Mucosa of gallbladder (tissue), 1 donor: ENCODE results near the gene CGGBP1. TPM values are rescaled to one million over a fixed set of nuclear protein-coding genes. Genes with fewer than 3 reads are reported as not detected.

Source experiments
- DNase-seq: peaks from one replicate; pipeline ENCODE4 v3.0.0-alpha.2; 2020; ENCODE audit warnings: low spot score
- total RNA-seq: library from RNA; stranded (reverse); gene quantifications from one replicate; pipeline ENCODE4 v1.2.1, GENCODE V29; 2021
- donor health status: DM: no; HTN: no; CAD: no.

The CGGBP1 gene
- 68.9 TPM for total RNA-seq

DNA sequence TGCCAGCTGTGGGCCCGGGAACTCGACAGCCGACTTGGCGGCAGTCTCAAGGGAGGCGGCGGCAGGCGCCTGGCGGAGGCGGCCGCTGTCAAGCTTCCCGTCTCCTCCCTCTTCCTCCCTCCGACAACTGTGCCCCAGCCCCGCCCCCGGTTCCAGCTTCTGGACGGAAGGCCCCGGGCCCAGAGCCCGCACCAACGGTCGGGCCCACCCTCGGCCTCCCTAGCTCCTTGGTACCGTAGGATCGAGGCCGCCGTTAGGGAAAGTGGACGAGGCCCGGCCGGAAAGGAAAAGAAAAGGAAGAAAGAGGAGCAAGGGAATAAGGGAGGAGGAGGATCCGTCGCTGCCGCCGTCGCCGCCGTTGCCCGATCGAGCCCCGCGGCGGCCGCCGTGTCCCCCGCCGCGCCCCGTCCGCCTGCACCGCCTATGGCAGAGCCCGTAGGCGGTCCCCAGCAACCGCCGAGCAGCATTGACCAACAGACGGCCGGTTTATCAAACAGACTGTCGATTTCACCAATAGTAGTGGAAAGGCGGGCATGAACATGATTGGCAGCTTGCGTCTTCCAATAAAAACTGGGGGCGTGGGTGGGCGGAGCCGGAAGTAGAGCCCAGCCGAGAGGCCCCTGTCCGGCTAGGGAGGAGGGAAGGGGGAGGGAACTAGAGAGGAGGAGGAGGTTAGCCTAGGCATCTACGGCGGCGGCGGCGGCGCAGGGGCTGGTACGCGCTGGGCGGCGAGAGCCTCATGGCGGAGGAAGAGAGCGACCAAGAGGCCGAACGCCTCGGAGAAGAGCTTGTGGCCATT is at the start of gene CGGBP1, which contains the start of gene ZNF654:
CGGBP1 (minus strand) TSS at position 425 of the 799 bp plus-strand sequence. CDS start 3,029 bp downstream, outside the sequence.
ZNF654 (plus strand) TSS at position 675 of the 799 bp plus-strand sequence; CDS start at position 740, 65 bp downstream.
- DNase-seq: peak; percentile 99

GRCh38 chr3:88105325-88105724 is 46.5 kb upstream of the CGGBP1 start:
- no peak for DNase-seq

DNA sequence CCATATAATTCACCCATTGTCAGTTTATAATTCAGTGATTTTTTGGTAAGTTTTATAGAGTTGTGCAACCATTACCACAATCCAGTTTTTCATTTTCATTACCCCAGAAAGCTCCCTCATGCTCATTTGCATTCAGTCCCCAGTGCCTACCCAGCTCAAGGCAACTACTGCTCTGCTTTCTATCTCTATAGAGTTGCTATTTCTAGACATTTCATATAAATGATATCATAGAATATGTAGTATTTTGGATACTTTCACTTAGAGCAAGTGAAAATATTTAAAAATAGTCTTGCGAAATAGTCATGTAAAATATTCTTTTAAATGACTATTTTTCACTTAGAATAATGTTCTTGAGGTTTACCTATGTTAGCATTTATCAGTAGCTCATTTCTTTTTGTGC is 42.3 kb upstream of the CGGBP1 start:
- DNase-seq: no peak

DNA sequence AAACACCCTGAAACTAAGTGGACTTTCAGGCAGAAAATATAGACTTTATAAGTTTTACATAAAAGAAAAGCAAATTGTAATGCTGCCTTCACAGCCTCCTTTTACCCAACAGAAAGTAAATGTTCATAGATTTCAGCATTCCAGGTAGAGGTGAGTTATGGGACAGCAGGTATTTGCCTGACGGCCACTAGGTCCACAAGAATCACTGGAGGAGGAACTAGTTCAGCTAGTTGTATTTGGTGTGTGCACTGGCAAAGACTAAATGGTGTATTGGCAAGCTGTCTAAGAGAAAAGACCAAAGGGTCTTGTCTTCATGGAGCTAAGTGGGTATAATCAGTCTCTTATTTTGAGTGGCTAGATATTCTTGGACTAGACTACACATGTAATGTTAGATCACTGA is 34.5 kb upstream of the CGGBP1 start:
- no peak for DNase-seq

DNA sequence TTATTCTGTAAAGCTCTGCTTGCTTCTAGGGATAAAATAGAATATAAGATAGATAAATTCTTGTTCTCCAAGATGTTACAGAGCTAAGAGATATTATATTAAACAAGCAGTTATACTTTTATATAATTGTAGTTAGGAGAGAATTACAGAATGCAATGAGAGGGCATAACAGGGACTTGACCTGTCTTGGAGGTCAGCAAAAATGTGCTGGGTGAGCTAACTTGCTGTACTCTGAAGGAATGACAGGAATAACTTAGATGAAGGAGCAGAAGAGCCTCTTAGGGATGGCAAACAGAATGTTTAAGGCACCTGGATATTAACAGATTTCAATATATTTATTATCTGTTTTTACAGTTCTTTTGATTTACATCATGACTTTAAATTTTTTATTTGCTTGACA is 33.5 kb upstream of the CGGBP1 start:
- DNase-seq: no peak

DNA sequence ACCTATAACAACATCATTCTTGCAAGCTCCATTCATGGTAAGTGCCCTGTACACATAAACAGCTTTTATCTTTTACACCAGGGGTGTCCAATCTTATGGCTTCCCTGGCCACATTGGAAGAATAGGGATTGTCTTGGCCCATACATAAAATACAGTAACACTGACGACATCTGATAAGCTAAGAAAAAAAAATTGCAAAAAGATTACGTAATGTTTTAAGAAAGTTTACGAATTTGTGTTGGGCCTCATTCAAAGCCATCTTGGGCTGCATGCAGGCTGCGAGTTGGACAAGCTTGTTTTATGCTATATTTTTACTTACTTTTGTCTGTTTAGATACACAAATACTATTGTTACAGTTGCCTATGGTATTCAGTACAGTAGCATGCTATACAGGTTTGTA is 31.9 kb upstream of the CGGBP1 start:
- no peak for DNase-seq

GRCh38 chr3:88084097-88084501 is 25.3 kb upstream of the CGGBP1 start:
- no peak for DNase-seq

DNA sequence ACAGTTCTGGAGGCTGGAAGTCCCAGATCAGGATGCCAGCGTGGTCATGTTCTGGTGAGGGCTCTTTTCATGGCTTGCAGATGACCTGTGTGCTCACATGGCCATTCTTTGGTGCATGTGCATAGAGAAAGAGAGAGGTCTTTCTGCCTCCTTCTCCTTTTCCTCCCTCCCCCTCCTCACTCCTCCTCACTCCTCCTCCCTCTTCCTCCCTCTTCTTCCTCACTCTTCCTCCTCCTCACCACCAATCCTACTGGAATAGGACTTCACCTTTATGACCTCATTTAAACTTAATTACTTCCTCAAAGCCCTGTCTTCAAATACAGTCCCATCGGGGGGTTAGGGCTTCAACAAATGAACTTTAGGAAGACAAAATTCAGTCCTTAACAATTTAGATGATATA is 24.0 kb upstream of the CGGBP1 start:
- no peak for DNase-seq

DNA sequence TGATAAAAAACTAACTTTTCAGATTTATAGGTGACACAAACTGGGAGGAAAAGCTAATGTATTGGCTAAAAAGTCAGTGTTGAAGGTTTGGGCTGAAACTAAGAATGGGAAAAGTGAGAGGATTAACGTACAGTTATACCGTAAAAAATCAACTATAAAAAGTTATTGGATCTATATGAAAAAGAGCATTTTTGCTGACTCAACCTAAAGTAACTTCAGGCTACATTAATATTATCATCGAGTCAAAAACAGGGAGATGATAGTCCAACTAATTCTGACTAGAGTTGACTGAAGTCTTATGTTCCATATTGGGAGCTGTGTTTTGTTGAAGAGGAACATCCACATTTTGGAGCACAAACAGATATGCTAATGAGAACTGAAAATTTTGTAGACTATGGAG is 20.1 kb upstream of the CGGBP1 start:
- DNase-seq: no peak

DNA sequence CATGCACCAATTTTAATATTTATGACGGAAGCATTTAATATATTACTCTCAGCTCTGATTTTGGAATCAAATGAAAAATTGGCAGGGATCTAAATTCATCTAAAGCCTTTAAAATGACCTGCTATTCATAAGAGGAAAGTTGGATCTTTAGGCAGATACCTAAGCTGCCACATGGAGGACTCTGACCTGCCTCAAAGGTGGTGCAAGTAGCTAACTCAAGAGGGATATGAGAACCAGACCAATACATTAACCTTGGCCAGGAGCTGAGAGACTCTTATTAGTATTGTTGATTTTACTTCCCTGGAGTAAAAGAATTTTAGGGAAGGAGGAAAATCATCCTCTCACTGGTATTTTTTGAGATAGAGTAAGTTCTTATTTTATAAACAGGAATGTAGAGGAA is 17.9 kb upstream of the CGGBP1 start:
- no peak for DNase-seq

GRCh38 chr3:88075497-88075896 is 16.7 kb upstream of the CGGBP1 start:
- DNase-seq: no peak

DNA sequence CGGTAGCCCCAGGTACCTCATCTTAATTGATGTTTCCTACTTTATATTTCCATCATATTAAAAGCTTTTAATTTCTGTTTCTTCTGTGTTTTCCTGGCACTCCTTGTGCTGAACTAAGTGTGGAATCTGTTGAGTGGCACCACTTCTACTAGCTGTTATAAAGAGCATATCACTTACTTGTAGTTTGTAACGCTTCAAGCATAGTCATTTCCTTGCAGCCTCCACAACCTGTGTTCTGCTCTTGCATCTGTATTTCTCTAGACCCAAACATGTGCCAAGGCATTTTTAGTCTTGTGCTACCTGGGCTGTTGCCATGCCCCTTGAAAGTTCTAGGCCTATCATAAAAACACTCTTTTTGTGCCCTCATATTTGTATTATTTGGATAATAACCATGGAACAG is 16.3 kb upstream of the CGGBP1 start:
- no peak for DNase-seq

DNA sequence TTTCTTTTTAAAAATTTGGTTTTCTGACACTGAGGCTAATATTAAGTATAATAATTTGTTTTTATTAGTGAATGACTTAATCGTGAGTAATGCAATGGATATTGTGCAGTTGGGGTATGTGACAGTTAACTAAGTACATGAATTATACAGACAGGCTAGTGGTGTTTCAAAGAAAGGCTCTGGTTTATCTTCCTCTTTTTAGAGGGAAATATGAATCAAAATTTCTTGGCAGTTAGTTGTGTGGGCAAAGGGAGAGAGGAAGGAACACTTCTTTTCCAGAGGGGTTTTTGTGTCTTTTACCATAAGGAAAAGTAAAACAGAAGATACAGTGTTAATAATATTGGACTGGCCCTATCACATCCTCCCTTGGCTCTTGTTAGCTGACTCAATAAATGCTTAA is 2.9 kb upstream of the CGGBP1 start:
- DNase-seq: no peak

- DNase-seq: no peak
Observed at GRCh38 chr3:88059380-88060170, 770 bp upstream of the CGGBP1 start.

DNA sequence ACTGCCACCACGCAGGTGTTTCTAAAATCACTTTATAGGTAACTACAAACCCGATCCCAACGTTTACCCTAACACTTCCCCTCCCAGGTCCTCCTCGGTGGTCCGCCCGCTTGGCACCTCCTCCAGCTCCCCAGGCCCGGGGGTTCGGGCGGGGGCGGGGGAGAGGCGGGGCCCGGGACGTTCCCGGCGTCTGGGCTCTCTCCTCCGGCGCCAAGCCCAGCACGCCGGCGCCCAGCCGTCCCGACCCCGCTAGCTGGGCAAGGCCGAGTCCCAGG is 562 bp downstream of the CGGBP1 start:
- no peak for DNase-seq

DNA sequence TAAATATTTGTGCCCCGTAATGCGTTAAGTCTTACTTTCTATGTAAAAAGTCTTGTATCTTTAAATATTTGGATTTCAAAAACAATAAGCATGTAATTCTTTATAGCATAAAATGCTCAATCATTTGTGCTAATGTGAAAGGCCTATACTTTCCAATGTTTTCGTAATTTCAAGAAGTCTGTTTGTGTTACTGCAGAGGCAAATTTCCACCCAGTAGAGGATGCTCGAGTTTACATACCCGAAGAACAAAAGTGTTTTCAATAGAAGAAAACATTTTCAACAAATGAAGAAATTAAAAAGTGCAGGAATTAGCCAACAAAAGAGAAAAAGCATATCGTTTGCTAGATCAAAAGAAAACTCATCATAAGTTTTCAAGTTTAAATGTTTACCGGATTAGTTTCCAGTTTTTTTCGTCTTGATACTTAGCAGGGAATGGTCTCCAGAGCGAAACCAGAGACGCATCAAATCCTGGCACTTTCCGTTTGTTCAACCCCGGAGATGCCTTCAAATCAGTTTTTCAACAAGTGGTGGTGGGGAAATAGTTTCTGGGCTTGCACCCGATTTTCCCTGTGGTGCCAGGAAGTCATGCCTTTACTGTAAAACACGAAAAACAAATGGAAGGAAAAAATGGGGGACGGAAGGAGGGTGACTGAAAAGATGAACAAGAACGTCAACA is 1.0 kb downstream of the CGGBP1 start:
- no peak for DNase-seq

- DNase-seq: no peak
Observed at GRCh38 chr3:88046766-88047165, 12.0 kb downstream of the CGGBP1 start.

DNA sequence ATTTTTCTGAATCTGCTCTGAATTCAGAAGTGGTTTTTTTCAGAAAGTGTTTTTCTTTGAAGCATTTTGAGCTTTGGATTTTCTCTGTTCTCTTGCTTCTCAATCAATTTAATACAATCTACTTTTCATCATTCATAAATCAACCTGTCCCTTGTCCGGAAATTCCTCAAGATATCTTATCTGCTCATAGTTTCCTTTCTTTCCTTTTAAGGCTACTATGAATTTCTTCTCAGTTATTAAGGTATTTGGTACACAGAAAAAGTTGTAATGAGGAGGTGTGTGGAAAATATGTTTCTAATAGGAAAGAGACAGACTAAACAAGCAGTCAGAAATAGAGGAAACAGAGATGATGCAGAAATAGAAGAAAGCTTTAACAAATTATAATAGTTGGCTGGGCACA is 14.4 kb downstream of the CGGBP1 start:
- DNase-seq: no peak

DNA sequence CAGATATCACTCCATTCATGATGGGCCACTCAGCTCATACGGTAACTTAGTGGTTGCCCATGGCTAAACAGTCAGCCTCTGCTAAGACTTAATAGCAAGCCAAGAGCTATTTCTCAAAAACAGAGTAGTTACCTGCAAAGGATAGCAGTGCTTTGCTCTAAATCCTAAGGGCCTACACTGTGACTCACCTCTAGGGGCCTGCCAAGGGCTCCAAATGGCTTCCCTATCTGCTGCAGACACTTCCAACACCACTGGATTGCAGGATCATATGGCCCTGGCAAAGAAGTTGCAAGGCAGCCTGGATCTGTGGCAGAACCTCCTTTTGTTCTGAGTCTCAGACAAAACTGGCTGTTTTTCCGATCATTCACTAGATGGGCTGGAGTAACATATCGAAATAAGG is 17.8 kb downstream of the CGGBP1 start:
- DNase-seq: no peak

DNA sequence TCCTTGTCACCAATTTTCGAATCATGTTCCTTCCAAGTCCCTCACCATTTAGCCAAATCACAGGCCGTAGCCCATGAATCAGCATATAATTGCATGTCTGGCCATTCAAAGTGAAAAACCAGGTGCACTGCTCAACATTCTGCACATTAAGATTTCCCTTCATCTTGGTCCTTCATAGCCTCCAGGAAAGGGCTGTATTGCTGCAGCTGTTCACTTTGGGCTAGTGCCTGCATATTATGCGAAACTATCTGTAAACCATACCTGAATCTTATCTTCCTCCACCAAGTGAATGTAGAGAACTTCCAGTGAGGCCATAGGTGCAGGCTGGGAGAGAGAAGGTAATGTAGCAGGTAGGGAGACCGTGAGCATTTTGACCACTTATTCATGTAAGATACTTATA is 18.3 kb downstream of the CGGBP1 start:
- DNase-seq: no peak

DNA sequence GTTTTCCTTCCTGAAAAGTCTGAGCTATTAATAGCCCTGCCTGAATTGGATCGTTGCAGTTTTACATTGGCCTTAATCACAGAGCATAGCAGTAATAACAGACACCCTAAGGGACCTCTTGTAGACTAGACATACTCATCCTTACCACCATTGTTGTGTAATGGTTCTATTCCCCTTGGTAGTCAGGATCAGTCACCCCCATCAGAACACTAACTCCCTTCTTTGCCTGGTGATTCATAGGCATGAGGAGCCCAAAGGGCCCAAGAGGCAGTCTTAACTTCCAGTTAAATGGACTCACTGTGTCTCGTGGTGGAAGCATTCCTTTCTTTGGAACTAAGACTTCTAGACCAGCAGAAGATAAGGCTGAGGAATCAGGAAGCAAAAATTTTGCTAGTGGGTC is 20.2 kb downstream of the CGGBP1 start:
- no peak for DNase-seq

GRCh38 chr3:88036221-88036620 is 22.6 kb downstream of the CGGBP1 start:
- no peak for DNase-seq
